OCI-LY1 (cell line): ENCODE results near the gene APOA4.

Source experiments
- H2AFZ ChIP-seq: fragments of 200-600 bp; sonication (generic), shearing (Covaris generic); 2 replicates; pipeline ENCODE4 v1.6.0; 2014; ENCODE audit warnings: antibody characterized with exemption, mild to moderate bottlenecking, low read length
- H3F3A ChIP-seq: fragments of 200-600 bp; sonication (generic), shearing (Covaris generic); 2 replicates; pipeline ENCODE4 v1.6.0; 2014; ENCODE audit warnings: mild to moderate bottlenecking, antibody characterized with exemption, low read length, moderate library complexity; ENCODE audit not compliant: insufficient read depth
- H3K27ac ChIP-seq: fragments of 200-600 bp; sonication (generic); 2 replicates; pipeline ENCODE4 v1.5.1; 2014; ENCODE audit warnings: low read length, mixed run types, mild to moderate bottlenecking, low read depth; ENCODE audit not compliant: poor library complexity, severe bottlenecking
- H3K27me3 ChIP-seq: fragments of 200-600 bp; sonication (generic); 2 replicates; pipeline ENCODE4 v1.6.0; 2014; ENCODE audit warnings: antibody characterized with exemption, mild to moderate bottlenecking, low read length, moderate library complexity; ENCODE audit not compliant: insufficient read depth
- H3K36me3 ChIP-seq: fragments of 200-600 bp; sonication (generic); 2 replicates; pipeline ENCODE4 v1.6.1; 2014; ENCODE audit warnings: mild to moderate bottlenecking, antibody characterized with exemption, low read length, moderate library complexity, mixed read lengths; ENCODE audit not compliant: insufficient read depth
- H3K4me1 ChIP-seq: fragments of 200-600 bp; sonication (generic); 2 replicates; pipeline ENCODE4 v1.5.1; 2014; ENCODE audit warnings: mild to moderate bottlenecking, low read length, moderate library complexity; ENCODE audit not compliant: insufficient read depth, severe bottlenecking
- H3K4me2 ChIP-seq: fragments of 200-600 bp; sonication (generic), shearing (Covaris generic); 2 replicates; pipeline ENCODE4 v1.6.1; 2014; ENCODE audit warnings: low read length
- H3K4me3 ChIP-seq: fragments of 200-600 bp; sonication (generic); 2 replicates; pipeline ENCODE4 v1.5.1; 2014; ENCODE audit warnings: low read length, low read depth, mild to moderate bottlenecking, mixed read lengths; ENCODE audit not compliant: poor library complexity, severe bottlenecking
- H3K79me2 ChIP-seq: fragments of 200-600 bp; shearing (Covaris generic); 2 replicates; pipeline ENCODE4 v1.6.1; 2016; ENCODE audit warnings: mixed run types, low read length, mixed read lengths; ENCODE audit not compliant: insufficient read depth
- H3K9ac ChIP-seq: fragments of 200-600 bp; sonication (generic), shearing (Covaris generic); 2 replicates; pipeline ENCODE4 v1.6.1; 2014; ENCODE audit warnings: mild to moderate bottlenecking, low read length, mixed read lengths
- H3K9me2 ChIP-seq: fragments of 200-600 bp; sonication (generic), shearing (Covaris generic); 2 replicates; pipeline ENCODE4 v1.6.1; 2014; ENCODE audit warnings: low read depth, mild to moderate bottlenecking, low read length, mixed read lengths
- H3K9me3 ChIP-seq: fragments of 200-600 bp; shearing (Covaris generic); 2 replicates; pipeline ENCODE4 v1.6.1; 2014; ENCODE audit warnings: low read length, mixed read lengths
- H4K20me1 ChIP-seq: fragments of 200-600 bp; sonication (generic), shearing (Covaris generic); 2 replicates; pipeline ENCODE4 v1.6.0; 2016; ENCODE audit warnings: mild to moderate bottlenecking, low read length; ENCODE audit not compliant: insufficient read depth
- EZH2 ChIP-seq: fragments of 200-600 bp; sonication (generic), shearing (Covaris generic); IDR thresholded peaks from 2 replicates; pipeline ENCODE4 v1.8.0; 2017; ENCODE audit warnings: borderline replicate concordance, mixed run types, mild to moderate bottlenecking, antibody characterized with exemption, low read length, moderate library complexity, mixed read lengths
- TF ChIP-seq, protein P1 (sequence below): fragments of 200-600 bp; sonication (generic), shearing (Covaris generic); IDR thresholded peaks from 2 replicates; pipeline ENCODE4 v1.5.1; 2017; ENCODE audit warnings: mild to moderate bottlenecking, antibody characterized with exemption, low read length, moderate library complexity, mixed read lengths

The APOA4 gene

DNA sequence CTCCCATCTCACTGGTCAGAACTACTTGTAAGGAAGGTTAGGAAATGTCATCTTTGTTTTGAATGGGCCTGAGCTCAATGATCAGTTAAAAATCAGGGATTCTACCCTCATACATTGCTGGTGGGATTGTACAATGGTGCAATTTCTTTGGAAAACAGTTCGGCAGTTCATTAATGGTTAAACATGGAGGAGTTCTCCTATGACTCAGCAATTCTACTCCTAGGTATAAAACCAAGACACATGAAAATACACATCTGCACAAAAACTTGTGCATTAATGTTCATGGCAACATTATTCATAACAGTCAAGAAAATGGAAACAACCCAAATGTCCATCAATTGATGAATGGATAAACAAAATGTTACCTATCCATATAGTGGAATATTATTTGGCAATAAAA is 26.6 kb downstream of the APOA4 start:
- no peak overlapping the region for H3K9ac ChIP-seq
- H3F3A ChIP-seq, result no peaks in the 10 kb centered on the region
- H3K4me1 ChIP-seq, result peaks cover 5% of the 10 kb centered on the region
- H4K20me1 ChIP-seq, result no peaks in the 10 kb centered on the region
- no peak overlapping the region for H2AFZ ChIP-seq
- no peak overlapping the region for H3K4me2 ChIP-seq
- H3K27ac ChIP-seq, result no peak overlapping the region
- no peak overlapping the region for H3K4me3 ChIP-seq
- TF ChIP-seq EZH2, result no peak
- TF ChIP-seq, protein P1, sequence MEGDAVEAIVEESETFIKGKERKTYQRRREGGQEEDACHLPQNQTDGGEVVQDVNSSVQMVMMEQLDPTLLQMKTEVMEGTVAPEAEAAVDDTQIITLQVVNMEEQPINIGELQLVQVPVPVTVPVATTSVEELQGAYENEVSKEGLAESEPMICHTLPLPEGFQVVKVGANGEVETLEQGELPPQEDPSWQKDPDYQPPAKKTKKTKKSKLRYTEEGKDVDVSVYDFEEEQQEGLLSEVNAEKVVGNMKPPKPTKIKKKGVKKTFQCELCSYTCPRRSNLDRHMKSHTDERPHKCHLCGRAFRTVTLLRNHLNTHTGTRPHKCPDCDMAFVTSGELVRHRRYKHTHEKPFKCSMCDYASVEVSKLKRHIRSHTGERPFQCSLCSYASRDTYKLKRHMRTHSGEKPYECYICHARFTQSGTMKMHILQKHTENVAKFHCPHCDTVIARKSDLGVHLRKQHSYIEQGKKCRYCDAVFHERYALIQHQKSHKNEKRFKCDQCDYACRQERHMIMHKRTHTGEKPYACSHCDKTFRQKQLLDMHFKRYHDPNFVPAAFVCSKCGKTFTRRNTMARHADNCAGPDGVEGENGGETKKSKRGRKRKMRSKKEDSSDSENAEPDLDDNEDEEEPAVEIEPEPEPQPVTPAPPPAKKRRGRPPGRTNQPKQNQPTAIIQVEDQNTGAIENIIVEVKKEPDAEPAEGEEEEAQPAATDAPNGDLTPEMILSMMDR, result no peak
- H3K36me3 ChIP-seq, result no peaks in the 10 kb centered on the region
- H3K9me3 ChIP-seq, result no peaks in the 10 kb centered on the region
- H3K9me2 ChIP-seq, result no peaks in the 10 kb centered on the region
- H3K79me2 ChIP-seq, result no peaks in the 10 kb centered on the region
- H3K27me3 ChIP-seq, result no peaks in the 10 kb centered on the region

DNA sequence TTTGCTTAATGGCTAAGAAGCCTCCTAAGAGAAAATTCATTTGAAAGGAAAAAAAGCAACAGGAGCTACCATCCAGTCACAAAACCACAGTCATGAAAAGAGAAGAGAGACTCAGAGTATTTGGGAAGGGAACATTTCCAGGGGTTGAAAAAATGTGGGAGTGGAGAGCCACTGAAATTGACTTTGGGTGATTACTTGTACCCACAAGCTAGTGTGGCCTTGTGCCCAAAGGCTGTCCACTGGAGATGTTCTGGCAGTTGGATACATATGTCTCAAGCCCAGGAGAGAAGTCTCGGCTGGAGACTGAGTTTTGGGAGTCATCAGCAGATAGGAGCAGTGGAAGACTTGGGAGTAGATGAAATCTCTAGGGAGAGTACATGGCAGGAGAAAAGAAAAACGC is 28.3 kb downstream of the APOA4 start:
- Histone ChIP-seq H3K4me3 (no peak overlapping the region), H3K9ac (no peak overlapping the region), H3F3A (no peaks in the 10 kb centered on the region), H3K79me2 (no peaks in the 10 kb centered on the region), H3K27me3 (no peaks in the 10 kb centered on the region), H3K36me3 (no peaks in the 10 kb centered on the region), H3K4me2 (no peak overlapping the region), H3K4me1 (peaks cover 11% of the 10 kb centered on the region), H3K9me2 (no peaks in the 10 kb centered on the region), H3K9me3 (no peaks in the 10 kb centered on the region), H2AFZ (no peak overlapping the region), H3K27ac (no peak overlapping the region), H4K20me1 (no peaks in the 10 kb centered on the region)
- TF ChIP-seq, protein P1, result no peak
- no peak for TF ChIP-seq EZH2

DNA sequence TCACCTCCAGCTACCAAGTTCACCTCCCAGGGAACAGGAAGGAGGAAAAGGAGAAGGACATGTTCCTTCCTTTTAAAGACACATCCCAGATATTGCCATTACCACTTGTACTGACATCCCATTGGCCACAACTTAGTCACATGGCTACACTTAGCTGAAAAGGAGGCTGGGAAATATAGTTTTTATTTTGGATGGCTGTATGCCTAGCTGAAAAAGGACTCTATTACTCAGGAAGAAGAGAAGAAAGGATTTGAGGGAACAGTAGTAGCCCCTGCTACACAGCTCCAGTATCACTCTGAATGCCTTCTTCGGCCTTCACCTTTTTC is 29.4 kb downstream of the APOA4 start:
- Histone ChIP-seq H3K27ac (no peak overlapping the region), H3K79me2 (no peaks in the 10 kb centered on the region), H3K9ac (no peak overlapping the region), H3K4me1 (peaks cover 11% of the 10 kb centered on the region), H3K9me2 (no peaks in the 10 kb centered on the region), H3K4me3 (no peak overlapping the region), H3K4me2 (no peak overlapping the region), H3F3A (no peaks in the 10 kb centered on the region), H4K20me1 (no peaks in the 10 kb centered on the region), H2AFZ (no peak overlapping the region), H3K27me3 (no peaks in the 10 kb centered on the region), H3K36me3 (no peaks in the 10 kb centered on the region), H3K9me3 (no peaks in the 10 kb centered on the region)
- TF ChIP-seq, protein P1, result no peak
- no peak for TF ChIP-seq EZH2
